GM21381 (cell line): ENCODE results near the gene ARHGAP29.

Source experiments
- ATAC-seq: cut with Tn5 transposase; IDR thresholded peaks from one replicate; pipeline ENCODE4 v1.9.1; 2021; ENCODE audit warnings: mild to moderate bottlenecking, moderate library complexity; ENCODE audit not compliant: unreplicated experiment

The ARHGAP29 gene

DNA sequence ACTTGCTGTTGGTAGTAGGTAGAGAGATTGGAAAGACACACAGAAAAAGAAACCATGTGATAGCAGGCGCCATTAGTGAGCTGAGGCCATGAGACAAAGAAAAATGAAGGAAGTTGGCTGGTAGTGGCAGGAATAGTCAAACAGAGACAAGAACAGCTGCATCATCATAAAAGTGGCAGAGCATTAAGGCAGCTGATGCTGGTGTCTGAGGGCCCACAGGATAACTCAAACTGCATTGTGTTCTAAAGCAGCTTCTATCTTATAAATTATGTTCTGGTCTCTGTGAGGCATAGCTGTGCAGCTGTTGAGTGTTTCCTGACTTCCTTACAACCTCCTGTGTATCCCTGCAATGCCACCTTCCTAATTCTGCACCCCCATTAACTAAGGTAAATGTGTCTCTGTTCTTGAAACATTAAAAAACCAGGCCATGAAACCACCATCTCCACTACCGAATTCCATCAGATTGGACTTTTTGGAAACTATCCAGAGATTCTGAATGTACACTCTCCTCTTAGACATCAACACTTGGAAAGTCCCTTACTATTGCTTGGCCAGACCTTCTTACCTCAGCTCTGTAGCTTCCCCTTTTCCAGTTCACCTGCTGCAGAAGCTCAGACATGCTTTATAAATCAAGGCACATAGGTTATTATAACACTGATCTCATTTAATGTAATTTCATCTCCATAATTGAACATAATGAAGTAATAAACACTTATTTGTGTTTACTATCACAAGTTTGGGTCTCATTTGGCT lies 23.4 kb upstream of the ARHGAP29 start:
- ATAC-seq = no peak

DNA sequence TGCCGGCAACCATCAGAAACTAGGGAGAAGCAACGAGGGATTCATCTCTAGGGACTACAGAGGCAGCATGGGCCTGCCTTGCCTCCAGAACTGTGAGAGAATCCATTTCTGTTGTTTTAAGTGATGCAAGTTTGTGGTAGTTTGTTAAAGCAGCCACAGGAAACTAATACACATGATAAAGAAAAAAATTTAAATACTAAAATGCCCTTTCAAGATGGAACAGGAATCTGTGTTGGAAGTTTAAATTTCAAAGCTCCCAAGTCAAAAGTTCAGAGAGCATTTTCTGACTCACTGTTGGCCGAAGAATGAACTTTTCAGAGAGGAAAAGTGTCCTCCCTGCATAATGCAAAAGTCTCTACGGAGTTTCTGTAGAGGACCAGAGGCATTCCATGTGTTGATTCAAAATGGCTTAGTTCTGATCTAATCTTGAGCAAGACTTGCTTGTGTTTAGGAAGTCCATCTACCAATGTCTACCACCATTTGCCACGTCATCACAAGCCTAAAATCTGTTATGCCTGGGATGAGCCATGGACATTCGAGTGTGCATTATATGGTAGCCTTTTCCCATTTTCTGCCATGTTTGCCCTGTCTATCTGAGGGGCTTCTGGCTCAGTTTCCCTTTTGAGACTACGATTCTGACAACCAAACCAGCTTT lies 22.4 kb upstream of the ARHGAP29 start:
- no peak for ATAC-seq

DNA sequence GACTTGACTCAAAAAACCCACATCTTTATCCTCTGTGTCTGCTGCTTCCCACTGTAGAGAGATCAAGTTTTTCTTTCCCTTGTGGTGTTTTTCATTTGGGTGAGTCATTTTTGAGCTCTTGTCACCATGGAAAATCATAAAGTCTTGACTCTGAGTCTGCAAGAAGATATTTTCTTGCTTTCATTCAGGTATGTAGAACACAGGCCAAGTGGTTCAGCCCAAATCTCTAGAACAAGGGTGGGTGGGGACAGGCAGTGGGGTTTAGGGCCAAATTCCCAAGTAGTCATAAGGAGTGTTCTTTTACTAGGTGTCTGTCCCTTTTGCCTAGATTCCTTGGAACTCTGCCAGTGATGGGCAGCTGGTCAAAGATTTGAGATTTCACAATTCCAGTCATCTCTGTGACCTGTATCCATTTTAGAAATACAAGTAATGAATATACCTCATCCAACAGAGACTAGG lies 21.5 kb upstream of the ARHGAP29 start:
- no peak for ATAC-seq

DNA sequence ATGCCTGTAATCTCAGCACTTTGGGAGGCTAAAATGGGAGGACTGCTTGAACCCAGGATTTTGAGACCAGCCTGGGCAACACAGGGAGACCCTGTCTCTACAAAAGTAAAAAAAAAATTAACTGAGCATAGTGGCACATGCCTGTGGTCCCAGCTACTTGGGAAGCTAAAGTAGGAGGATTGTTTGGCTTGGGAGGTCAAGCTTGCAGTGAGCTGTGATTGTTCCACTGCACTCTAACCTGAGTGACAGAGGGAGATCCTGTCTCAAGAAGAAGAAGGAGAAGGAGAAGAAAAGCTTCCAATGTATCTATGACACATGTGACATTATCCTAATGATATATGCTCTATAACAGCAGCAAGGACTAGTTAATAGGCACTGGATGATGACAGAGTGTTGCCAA lies 20.1 kb upstream of the ARHGAP29 start:
- ATAC-seq = no peak

DNA sequence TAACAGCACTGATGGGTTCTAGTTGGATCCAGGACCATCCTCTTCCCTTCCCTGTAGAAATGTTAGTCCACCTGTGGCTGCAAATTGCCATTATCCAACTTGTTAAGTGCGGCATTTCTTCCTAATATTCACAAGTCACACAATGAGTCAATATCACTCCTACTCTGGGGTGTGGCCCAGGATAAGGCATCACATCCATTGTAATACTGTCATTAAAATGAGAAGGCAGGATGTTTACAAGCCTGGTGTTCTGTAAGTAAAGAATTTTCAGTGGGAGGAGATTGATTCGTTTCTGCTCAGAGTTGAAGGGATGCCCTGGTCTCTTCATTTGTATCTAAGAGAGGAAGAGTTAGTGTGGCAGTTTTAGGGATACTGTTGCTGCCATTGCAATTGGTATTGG lies 18.1 kb upstream of the ARHGAP29 start:
- no peak for ATAC-seq

DNA sequence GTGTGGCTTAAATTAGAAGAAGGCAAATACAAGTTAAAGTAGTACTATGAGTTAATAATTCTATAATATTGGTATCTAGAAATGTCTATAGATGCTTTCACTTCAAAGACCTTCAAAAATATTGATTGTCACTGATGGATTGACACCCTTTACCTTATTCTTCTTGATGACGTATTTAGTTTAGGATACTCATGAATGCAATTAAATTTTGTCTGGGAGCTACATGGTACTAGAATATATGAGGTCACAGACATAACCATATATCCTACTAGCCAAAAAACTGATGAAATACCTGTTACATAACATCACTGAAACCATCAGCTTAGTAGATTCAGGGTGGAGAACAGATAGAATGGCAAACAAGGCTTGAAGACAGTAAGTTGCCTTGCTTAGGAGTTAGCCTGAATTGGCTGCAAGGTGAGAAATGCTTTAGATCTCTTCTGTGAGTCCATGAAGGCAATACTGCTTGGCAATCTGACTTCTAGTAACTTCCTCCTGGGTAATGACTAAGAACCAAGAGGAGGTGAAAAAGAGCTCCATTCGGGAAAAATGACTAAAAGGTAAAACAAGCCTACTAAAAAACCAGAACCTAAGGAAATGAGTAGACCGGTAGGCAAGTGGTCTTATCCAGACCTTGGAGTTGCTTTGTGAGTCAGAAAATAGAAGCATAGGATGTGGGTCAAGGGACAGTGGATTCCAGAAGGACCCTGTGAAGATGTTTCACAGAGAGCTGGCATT lies 16.9 kb upstream of the ARHGAP29 start:
- no peak for ATAC-seq

DNA sequence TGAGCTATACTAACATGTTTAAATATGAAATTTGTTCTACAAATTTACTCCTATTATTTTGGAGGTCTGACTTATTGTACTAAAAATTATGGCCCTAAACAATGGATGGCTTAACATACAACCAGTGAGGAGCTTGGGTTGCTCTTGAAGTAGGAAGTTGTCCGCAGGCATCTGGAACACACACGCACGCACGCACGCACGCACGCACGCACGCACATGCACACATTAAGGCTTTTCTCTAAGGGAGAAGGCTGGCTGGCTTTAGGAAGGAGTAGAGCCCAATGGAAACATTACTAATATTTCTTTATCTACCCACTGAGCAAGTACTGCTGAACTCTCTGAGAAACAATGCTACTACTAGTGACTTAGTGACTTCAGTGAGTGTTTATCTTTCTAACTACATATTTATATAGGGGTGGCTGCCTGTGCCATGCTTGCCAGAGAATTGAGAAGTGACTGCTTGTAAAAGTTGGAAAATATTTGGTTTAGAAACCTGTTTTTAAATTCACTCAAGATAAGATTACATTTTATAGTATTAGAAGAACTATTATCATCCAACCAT lies 16.2 kb upstream of the ARHGAP29 start:
- no peak for ATAC-seq

DNA sequence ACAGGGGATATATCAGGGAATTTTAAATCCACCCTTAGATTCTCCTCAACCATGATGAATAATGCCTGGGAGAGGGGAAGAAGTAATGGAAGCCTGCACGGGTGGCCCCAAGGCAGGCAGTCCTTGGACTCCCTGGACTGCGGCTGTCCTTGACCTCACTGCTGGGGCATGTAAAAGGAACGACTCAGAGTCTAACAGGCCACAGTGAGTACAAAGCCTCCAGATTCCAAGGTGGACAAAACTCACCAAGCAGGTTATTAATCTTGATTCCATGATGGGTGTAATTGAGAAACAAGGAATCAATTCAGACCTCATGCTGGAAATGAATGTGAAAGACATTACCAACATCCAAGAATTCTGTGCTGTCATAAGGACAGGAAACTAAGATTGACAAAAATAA lies 13.0 kb upstream of the ARHGAP29 start:
- no peak for ATAC-seq

DNA sequence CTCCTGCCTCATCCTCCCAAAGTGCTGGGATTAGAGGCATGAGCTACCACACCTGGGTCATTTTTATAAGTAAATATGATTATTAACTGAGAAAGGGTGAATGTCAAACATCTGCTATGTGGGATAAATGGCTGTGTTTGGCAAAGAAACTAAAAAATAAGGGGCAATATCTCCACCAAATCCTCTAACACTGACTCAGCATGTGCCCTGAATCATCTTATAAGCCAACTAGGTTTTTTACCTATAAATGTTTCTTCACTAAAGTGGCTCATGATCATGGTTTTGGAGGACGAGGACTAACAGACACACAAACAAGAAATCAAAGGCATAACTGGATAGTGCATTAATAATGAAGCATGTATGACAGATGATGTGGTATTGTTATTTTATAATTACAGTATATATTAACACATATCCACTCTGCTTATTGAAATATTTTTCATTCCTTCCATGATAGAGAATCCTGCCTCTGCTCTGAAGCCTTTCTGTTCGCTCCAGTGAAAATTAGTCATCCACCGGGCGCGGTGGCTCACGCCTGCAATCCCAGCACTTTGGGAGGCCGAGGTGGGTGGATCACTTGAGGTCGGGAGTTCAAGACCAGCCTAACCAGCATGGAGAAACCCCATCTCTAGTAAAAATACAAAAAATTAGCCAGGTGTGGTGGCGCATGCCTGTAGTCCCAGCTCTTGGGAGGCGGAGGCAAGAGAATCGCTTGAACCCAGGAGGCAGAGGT lies 11.7 kb upstream of the ARHGAP29 start:
- no peak for ATAC-seq

DNA sequence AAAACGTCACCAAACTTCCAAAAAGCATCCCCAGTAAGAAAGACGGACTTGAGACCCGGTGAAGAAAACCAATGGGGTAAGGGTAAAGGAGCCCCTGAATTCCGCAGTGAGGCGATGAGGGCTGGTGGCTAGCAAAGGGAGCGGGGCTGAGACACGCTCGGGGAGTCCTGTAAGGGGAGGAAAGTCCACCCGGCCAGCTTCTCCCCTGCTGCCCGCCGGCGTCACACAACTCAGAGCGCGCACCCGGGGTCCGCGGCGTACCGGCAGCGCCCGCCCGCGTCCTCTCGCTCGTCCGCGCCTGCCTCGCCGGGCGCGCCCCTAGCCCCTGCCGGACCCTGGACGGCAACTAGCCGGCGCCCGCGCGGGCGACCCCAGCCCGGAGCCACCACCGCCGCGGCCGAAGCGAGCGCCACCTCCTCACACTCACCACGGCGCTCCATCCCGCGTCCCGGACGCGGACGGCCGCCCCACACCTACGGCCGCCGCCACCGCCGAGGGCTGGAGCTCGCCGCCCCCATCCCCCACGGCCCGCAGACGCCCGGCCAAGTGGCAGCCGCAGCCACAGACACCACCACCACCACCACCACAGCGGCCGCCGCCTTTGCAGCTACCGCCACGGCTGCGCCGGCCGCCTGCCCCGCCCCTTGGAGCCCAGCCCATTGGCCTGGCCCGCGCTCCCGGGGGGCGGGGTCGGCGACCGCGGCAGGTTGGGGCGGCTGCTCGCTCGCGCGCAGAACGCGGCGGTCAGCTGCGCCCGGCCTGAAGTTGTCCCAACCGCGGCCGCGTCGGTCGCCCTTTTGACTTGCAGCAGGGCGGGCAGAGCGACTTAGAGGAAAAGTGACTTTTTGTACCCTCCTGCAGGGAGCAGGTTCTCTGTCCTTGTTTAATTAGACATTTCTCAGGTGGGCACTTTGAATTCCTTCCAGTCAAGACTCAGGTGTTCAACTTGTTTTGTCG lies 10.0 kb upstream of the ARHGAP29 start:
- peak; percentile 81 for ATAC-seq

DNA sequence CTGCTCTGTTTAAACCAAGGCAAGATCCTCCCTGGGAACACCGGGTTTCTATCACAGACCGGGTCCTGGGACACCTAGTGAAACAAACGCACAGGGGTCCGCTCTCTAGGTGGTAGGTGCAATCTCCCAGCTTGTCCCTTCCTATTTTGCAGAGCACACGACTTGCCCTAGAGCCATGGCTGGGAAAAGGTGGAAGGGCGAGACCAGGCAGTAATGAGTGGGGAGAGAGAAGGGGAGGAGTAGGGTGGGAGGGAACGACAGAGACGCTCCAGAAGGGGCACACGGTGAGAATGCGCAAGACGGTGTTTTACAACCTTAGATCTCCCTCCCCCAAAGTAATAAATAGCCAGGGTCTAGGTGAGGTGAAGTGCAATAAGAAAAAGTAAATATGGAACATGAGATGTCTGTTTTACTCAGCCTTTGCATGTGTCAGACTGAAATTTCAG lies 9.3 kb upstream of the ARHGAP29 start:
- no peak for ATAC-seq

DNA sequence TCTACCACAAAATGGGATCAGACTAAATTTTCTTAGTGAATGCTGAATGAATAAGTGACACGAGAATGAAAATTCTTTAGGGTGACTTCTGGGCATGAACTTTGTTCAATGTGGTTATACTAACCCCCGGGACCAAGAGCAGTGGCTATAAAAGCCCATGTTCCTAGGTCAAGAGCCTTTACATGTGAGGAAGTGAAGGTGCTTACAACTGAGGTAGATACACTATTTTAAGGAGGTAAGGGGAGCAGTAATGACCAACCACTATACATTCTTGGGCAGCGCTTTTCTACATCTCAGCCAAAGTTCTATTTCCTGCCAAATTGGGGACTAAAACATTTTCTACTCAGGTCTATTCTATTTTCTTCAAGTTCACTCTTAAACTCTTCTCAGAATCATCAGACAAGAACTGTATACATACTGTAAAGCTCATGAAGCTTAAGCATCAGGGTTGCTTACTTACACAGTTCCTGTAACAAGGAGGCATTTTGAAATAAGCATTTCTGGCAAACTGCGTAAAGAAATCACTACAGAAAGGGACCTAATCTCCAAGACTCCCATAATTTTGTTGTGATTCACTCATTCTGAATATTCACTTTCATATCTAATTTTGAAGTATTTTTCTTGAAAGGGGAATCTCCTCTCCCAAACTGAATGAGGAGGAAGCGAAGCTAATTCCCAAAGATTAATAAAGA lies 8.5 kb upstream of the ARHGAP29 start:
- ATAC-seq = no peak

DNA sequence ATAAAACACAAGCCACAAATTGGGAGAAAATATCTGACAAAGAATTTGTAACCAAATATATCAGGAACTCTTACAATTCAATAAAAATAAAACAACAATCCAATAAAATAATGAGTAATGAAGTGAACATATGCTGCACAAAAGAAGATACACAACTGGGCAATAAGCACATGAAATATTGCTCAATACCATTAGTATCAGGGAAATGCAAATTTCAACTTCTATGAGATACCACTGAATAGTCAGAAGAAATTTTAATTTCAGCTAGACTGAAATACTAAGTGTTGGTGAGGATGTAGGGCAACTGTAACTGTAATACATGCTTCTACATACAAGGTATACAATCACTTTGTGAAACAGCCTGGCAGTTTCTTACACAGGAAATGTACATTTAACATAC lies 7.4 kb upstream of the ARHGAP29 start:
- no peak for ATAC-seq

DNA sequence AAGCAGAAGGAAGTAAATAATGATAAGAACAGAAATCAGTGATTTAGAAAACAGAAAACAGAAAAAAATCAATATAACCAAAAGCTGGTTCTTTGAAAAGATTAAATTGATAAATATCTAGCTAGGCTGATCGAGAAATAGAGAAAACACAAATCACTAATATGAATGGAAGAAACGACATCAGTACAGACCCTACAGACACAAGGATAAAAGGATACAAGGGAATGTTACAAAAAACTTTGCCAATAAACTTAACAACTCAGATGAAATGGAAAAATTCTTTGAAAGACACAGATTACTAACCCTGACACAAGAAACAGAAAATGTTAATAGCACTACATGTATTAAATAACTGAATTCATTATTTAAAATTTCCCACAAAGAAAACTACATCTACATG lies 6.3 kb upstream of the ARHGAP29 start:
- no peak for ATAC-seq

DNA sequence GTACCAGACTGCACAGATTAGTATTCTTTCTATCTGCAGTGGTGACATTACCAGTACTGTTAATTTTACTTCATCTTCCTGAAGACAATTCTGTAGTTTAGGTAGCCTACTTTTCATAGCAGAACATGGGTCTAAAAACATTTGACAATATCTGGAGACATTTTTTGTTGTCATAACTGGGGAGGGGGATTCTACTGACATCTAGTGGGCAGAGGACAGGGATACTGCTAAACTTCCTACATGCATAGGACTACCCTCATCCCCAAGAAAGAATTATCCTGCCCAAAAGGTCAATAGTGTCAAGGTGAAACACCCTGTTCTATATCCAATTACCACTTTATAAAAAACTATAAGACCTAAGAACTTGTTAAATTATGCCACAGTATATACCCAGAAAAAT lies 3.4 kb upstream of the ARHGAP29 start:
- no peak for ATAC-seq

DNA sequence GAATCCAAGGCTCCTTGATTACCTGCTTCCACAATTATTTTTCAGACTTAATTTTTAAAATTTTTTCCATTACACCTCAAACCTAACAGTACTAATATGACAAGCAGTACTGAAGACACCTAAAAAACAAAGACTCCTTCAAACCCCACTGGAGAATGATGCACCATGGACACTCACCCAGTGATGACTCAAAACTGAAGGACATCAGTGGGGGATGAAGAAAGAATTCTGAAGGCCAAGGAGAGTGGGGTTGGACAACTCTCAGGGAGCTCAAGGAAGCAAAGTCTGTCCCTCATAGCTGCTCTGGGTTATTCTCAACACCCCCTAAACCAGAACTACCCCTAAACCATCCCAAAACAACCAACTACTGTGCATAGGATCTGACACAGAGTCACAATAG lies 2.4 kb upstream of the ARHGAP29 start:
- ATAC-seq = no peak

DNA sequence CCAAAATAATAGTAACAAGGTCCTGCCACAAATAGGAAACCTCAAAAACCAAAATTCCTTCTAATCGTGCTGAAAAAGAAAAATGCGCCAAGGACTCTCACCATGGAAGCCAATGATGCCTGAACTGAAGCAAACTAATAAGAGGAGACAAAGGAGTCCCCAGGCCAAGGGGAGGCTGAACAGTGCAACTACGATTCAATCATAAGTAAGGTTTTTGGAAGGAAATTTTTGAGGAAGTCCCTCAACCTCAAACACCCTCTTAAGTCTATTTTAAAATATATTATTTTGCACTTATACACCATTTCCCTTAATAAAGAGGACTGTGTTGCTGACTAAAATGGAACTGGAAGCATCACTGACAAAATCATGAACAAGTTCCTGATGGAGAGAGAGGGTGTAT lies 1.7 kb upstream of the ARHGAP29 start:
- ATAC-seq = no peak

DNA sequence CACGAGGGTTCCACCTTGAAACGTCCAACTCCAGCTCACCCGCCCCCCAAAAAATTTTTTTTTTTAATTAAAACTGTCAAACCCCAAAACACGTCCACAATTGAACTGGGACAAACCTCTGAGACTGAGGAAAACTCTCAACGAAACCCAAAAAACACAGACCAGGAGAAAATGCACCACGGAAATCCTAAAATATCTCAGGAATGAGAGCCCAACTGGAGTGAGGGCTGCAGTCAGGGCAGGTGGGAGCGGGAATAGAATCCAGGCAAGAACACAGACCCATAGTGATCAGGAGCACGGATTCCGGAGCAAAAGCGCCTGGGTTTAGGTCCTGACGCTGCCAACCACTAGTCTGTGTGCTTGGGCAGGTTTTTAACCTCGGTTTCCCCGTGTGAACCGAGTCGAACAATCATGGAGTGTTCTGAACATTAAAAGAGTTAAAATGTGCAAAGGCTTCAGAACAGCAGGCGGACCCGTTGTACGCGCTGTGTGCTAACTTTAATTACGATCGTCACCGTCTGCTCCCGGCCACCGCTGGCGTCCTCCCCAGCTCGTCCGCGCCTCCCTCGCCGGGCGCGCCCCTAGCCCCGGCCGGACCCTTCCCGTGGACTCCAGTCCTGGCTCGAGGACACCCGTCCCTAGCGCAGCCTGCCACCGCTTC lies 624 bp downstream of the ARHGAP29 start:
- no peak for ATAC-seq
